GM12874 (cell line): ENCODE results near the gene KIAA0753.

Experiments
- TF ChIP-seq, protein P1 (sequence below): IDR thresholded peaks from 2 replicates; pipeline ENCODE4 v1.5.1; 2011; ENCODE audit warnings: low read depth, mild to moderate bottlenecking, control low read depth, low read length, moderate library complexity; ENCODE audit not compliant: insufficient read depth

The KIAA0753 gene

DNA sequence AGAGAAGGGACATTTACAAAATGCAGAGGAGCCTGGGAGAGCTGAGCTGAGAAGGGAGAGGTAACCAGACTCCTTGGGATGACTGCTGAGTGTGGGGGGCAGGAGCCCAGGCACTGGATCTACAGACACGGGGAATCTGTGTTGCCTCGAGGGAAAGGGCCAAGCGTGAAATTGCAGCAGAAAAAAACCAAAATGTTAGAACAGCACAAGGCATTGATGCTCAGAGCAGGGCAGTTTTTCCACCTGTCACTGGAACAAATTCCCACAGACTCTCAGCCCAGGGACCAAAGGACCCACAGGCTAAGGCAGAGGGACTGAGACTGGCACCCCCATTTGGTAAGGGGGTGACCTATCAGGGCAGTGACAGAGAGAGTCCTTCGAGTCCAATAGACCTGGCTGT, 86.2 kb downstream of the KIAA0753 start:
- TF ChIP-seq, protein P1, sequence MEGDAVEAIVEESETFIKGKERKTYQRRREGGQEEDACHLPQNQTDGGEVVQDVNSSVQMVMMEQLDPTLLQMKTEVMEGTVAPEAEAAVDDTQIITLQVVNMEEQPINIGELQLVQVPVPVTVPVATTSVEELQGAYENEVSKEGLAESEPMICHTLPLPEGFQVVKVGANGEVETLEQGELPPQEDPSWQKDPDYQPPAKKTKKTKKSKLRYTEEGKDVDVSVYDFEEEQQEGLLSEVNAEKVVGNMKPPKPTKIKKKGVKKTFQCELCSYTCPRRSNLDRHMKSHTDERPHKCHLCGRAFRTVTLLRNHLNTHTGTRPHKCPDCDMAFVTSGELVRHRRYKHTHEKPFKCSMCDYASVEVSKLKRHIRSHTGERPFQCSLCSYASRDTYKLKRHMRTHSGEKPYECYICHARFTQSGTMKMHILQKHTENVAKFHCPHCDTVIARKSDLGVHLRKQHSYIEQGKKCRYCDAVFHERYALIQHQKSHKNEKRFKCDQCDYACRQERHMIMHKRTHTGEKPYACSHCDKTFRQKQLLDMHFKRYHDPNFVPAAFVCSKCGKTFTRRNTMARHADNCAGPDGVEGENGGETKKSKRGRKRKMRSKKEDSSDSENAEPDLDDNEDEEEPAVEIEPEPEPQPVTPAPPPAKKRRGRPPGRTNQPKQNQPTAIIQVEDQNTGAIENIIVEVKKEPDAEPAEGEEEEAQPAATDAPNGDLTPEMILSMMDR = no peak

DNA sequence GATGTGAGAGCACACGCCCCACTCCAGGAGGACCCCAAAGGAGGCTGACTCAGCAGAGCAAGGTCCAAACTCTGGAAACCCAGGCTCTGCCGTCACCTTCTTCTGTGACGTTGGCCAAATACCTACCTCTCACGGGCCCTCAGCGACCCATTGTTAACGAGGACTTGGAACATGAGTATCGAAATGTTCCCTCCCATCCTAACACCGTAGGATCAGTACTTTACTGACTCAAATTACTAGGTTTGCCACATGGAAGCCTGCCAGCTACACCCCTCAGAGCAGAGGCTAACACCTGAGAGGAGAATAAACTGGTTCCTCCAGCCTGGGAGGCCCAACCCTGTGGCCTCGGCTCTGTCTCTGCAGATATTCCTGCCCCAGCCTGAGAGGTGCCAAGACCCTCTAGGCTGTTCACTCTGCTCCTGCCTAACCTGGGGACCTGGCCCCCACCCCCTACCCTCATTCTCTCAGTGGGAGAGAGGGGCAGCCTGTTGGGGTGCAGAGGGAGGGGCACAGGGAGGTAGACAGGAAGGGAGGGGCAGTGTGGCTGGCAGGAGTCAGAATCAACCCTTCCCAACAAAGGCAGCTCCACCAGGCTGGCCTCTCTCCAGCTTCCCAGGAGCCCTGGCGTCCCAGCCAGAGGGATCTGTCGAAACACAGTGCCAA, 88.5 kb downstream of the KIAA0753 start:
- TF ChIP-seq, protein P1 = no peak

DNA sequence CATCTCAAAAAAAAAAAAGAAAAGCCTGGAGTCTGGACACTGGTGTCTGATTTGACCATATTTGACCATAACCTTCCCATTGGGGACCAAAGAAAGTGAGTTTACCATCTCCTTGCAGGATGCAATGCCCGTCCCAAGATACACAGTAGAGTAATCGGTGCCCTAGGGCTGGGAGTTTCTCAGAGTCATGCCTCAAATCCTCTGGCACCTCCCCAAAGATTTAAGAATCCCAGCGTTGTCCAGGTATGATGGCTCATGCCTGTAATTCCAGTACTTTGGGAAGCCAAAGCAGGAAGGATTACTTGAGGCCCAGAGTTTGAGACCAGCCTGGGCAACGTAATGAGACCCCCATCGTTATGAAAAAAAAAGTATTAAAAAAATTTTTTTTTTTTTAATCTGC, 89.2 kb downstream of the KIAA0753 start:
- TF ChIP-seq, protein P1 = no peak

DNA sequence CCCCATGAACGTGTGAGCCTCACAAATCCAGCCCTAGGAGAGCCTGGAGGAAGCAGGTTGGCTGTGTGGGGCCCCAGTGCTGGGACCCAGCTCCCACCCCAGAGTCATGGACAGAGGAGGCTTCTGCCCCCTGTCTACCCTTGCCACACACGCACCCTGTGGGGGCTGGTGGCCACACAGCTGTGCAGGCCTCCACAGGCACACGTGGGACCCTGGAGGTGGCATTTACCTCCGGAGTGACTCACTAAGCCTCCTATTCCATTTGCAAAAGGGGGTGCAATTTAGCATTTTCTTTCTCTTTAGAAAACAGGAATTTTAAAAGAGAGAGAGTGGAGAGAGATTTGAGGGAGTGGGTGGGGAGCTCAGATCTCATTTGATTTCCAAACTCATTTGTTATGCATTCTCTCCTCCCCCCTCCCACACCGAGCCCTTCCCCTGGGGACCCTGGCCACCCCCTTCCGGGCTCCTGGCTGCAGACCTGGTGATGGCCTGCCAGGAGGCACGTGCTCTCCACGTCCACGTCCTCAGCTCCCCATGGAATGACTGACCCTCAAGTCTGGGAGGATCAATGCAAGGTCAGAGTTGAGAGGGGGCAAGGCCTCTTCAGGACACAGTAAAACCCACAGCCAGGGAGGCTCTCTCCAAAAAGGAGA, 91.0 kb downstream of the KIAA0753 start:
- TF ChIP-seq, protein P1 = no peak

DNA sequence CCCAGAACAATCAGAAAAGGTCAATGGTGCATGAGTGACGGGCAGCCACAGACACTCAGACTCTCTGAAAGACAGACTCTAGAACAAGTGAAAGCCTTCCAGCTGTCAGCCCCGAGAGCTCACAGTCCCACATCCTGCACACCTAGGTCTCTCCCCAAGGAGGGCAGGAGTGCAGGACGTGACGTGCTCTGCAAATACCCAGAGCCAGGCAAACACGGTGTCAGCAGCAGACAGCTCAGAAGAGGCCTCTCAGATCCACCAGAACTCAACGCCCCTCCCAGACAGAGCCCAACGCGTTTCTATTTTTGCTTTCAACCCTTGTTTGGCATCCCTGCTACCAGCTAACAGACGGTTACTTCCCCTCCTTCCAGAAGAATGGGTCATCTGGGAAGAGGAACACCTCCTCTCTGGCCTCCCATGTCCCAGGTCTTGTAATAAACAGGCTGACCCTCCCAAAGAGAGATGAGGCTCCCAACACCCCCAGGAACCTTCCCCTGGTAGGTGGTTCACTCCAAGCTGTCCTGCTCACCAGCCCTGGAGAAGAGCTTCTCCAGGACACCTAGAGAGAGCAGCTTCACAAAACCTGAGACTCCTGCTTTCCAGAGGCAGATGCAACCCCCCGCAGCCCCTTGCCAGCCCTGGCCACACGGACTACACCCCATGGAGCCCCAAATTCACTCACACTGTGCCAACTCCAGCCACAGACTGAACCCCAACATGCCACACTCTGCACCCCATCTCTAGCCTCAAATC, 91.8 kb downstream of the KIAA0753 start:
- TF ChIP-seq, protein P1 = no peak

- TF ChIP-seq, protein P1 = no peak
Observed at GRCh38 chr17:6548034-6548433, 92.5 kb downstream of the KIAA0753 start.

- TF ChIP-seq, protein P1 = no peak
Observed at GRCh38 chr17:6547336-6547735, 93.2 kb downstream of the KIAA0753 start.
